HL-60 (cell line): Measurements from ENCODE around the gene RBFOX2.

Experiments used
- DNase-seq, 2 experiments: peaks; one replicate each; pipeline ENCODE4 v3.0.0-alpha.2; 2010 to 2020; ENCODE audit warnings: low read depth in 1 of 2, low spot score in 1 of 2
- H3K27ac ChIP-seq: fragments of 250-450 bp; sonication (Bioruptor Pico); replicated peaks from 2 replicates; pipeline ENCODE4 v1.5.1; 2020; ENCODE audit warnings: mild to moderate bottlenecking, moderate library complexity
- H3K27me3 ChIP-seq: fragments of 250-450 bp; sonication (Bioruptor Pico); 2 replicates; pipeline ENCODE4 v1.5.1; 2021; ENCODE audit warnings: mild to moderate bottlenecking, moderate library complexity; ENCODE audit not compliant: insufficient read depth, poor library complexity, severe bottlenecking
- H3K4me3 ChIP-seq: replicated peaks from 2 replicates; pipeline ENCODE4 v1.5.1; 2011; ENCODE audit warnings: mild to moderate bottlenecking, control low read depth, low read length; ENCODE audit not compliant: insufficient read depth
- CTCF ChIP-seq: IDR thresholded peaks from one replicate; pipeline ENCODE4 v1.5.1; 2011; ENCODE audit warnings: low read length, control low read depth, inconsistent platforms; ENCODE audit not compliant: insufficient read depth
- GABPA ChIP-seq: IDR thresholded peaks from 2 replicates; pipeline ENCODE4 v1.6.1; 2012; ENCODE audit warnings: low read depth
- POLR2AphosphoS5 ChIP-seq: IDR thresholded peaks from 2 replicates; pipeline ENCODE4 v1.6.1; 2012; ENCODE audit warnings: low read depth
- SPI1 ChIP-seq: IDR thresholded peaks from 2 replicates; pipeline ENCODE4 v1.6.1; 2012; ENCODE audit warnings: low read depth, mild to moderate bottlenecking, borderline replicate concordance
- TF ChIP-seq, protein P1 (sequence below): IDR thresholded peaks from 2 replicates; pipeline ENCODE4 v1.6.1; 2012; ENCODE audit warnings: low read depth; ENCODE audit not compliant: insufficient replicate concordance

Gene RBFOX2

GRCh38 chr22:35882211-35883030 lies 146.2 kb downstream of the RBFOX2 start:
- Histone ChIP-seq H3K27me3 (peaks cover 9% of the 10 kb centered on the region), H3K4me3 (no peak overlapping the region), H3K27ac (no peak overlapping the region)
- no peak for DNase-seq
- TF ChIP-seq, protein P1, sequence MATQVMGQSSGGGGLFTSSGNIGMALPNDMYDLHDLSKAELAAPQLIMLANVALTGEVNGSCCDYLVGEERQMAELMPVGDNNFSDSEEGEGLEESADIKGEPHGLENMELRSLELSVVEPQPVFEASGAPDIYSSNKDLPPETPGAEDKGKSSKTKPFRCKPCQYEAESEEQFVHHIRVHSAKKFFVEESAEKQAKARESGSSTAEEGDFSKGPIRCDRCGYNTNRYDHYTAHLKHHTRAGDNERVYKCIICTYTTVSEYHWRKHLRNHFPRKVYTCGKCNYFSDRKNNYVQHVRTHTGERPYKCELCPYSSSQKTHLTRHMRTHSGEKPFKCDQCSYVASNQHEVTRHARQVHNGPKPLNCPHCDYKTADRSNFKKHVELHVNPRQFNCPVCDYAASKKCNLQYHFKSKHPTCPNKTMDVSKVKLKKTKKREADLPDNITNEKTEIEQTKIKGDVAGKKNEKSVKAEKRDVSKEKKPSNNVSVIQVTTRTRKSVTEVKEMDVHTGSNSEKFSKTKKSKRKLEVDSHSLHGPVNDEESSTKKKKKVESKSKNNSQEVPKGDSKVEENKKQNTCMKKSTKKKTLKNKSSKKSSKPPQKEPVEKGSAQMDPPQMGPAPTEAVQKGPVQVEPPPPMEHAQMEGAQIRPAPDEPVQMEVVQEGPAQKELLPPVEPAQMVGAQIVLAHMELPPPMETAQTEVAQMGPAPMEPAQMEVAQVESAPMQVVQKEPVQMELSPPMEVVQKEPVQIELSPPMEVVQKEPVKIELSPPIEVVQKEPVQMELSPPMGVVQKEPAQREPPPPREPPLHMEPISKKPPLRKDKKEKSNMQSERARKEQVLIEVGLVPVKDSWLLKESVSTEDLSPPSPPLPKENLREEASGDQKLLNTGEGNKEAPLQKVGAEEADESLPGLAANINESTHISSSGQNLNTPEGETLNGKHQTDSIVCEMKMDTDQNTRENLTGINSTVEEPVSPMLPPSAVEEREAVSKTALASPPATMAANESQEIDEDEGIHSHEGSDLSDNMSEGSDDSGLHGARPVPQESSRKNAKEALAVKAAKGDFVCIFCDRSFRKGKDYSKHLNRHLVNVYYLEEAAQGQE = no peak
- TF ChIP-seq SPI1 (no peak), POLR2AphosphoS5 (no peak), CTCF (no peak)

- Histone ChIP-seq H3K4me3 (no peak overlapping the region), H3K27ac (no peak overlapping the region), H3K27me3 (peaks cover 5% of the 10 kb centered on the region)
- DNase-seq = no peak
- TF ChIP-seq, protein P1 = no peak
- no peak for TF ChIP-seq POLR2AphosphoS5
- no peak for TF ChIP-seq GABPA
- no peak for TF ChIP-seq CTCF
- TF ChIP-seq SPI1 = no peak
Observed at GRCh38 chr22:35879351-35879750, 149.3 kb downstream of the RBFOX2 start.

GRCh38 chr22:35873426-35873825 lies 155.2 kb downstream of the RBFOX2 start:
- H3K27ac ChIP-seq = no peak overlapping the region
- no peak overlapping the region for H3K4me3 ChIP-seq
- TF ChIP-seq, protein P1 = no peak
- no peak for TF ChIP-seq SPI1
- no peak for DNase-seq
- no peaks in the 10 kb centered on the region for H3K27me3 ChIP-seq
